H54 (cell line): ENCODE measurements around the gene JAKMIP2.
"Not testable (repeated sequence)": the region's sequence is repeated elsewhere in the genome, so short reads cannot be mapped to it uniquely, and the experiment has no call there.

Experiments used
- DNase-seq: peaks from one replicate; pipeline ENCODE4 v3.0.0; 2011; ENCODE audit warnings: low spot score, mixed read lengths; ENCODE audit not compliant: insufficient read length
- FAIRE-seq: peaks from 3 replicates; lab custom pipeline; 2011; peaks lifted over from hg19 to GRCh38; lab: Jason Lieb, UNC
- POLR2A ChIP-seq: IDR thresholded peaks from 2 replicates; pipeline ENCODE4 v1.6.1; 2011; ENCODE audit warnings: low read depth, mild to moderate bottlenecking, low read length

The JAKMIP2 gene

GRCh38 chr5:147782110-147783028 lies at the start of gene JAKMIP2:
Gene JAKMIP2, minus strand, starts transcription at chr5:147782728. Its CDS starts 110,922 bp downstream, at chr5:147671806.
- peak; percentile 80 for TF ChIP-seq POLR2A
- FAIRE-seq (no peak), DNase-seq (peak; percentile 36)

DNA sequence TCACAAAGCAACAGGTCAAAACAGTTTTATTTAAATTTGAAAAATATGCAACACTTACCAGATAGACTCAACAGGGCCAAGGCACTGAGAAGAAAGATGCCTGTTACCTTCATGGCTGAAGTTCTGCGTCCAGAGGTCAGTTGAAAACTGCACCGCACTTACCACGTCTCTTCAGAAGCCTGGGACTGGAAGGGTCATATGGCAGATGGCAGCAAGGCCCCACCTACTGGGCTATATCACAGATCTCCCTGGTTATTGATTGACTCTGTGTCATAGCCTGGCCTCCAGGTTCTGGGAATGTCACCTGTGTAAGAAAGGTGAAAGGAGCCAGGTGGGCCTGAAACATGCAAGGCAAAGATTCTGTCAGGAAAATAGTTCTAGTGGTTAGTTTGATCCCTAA lies 48.9 kb upstream of the JAKMIP2 start, which contains the start of gene SPINK1:
Gene SPINK1, minus strand, starts transcription at position 207 of the 400 bp plus-strand sequence. Its CDS starts 94 bp downstream, at position 113.
- DNase-seq (no peak), FAIRE-seq (no peak)
- no peak for TF ChIP-seq POLR2A

DNA sequence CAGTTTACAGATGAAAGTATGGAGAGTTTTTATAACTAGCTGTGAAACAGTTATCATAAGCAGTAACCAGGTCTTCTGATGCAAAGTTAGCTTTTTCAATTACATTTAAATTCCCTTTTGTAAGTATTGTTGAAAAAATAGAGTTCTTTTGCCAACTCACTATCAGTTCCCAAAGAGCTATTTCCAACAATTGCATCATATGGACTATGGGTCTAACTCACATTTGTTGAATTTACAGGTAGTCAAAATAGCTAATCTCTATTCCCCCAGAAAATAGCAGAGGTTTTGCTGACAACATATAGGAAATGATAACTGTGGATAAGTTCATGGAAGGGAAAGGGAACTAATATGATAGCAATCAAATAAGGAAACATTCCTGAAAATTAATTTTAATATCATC lies 47.5 kb upstream of the JAKMIP2 start:
- DNase-seq (no peak), FAIRE-seq (no peak)
- no peak for TF ChIP-seq POLR2A

DNA sequence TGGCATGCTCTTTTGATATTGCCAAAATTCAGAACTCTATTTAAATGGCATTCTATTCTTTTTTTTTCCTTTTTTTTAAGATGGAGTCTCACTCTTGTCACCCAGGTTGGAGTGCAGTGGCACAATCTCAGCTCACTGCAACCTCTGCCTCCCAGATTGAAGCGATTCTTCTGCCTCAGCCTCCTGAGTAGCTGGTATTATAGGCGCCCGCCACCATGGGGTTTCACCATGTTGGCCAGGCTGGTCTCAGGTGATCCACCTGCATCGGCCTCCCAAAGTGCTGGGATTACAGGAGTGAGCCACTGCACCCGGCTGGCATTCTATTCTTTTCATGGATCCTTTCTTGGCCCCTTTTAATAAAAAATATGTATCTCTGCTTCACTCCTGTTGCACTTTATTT lies 44.5 kb upstream of the JAKMIP2 start:
- not testable (repeated sequence) for FAIRE-seq, DNase-seq

GRCh38 chr5:147826361-147826760 lies 43.8 kb upstream of the JAKMIP2 start:
- no peak for DNase-seq
- TF ChIP-seq POLR2A: no peak
- no peak for FAIRE-seq

DNA sequence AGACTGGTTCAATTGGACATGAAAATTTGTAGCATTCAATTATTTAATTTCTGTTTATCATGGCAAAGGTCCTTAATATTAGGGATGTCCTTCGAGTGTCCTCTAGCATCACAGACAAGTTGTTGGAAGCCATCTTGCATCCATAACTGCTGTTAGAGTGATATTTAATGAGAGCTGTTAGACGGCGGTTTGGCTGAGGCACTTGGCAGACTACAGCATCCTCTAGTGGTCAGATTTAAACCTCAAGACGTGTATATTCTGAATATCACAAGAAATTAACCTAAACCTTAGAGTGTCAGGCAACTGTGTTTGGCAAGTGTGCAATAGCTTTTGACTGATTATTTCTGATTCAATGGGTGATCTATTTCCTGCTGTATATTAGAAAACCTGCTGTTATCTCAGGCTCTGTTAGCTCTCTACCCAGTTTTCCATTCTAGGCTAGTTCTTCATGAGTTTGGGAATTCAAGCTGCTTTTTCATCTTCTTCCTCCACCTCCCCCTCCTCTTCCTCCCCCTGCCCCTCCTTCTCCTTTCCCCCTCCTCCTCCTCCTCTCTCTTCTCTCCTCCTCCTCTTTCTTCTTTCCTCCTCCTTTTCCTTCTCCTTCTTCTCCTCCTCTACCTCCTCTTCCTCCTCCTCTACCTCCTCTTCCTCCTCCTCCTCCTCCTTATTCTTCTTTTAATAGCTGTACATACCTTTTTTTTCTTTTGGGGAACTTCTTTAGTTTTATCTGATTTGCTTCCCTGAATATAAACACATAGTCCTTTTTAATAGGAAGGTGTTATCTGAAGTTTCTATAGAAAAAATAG lies 40.4 kb upstream of the JAKMIP2 start:
- DNase-seq (peak; percentile 7), FAIRE-seq (peak; percentile 72)
- no peak for TF ChIP-seq POLR2A

DNA sequence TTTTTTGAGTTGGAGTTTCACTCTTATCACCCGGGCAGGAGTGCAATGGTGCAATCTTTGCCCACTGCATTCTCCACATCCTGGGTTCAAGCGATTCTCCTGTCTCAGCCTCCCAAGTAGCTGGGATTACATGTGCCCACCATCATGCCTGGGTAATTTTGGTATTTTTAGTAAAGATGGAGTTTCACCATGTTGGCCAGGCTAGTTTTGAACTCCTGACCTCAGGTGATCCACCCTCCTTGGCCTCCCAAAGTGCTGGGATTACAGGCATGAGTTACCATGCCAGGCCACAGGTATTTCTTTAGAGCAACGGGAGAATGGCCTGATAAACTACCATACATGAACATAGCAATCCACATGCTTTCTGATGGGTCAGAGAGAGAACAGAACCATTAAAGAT lies 39.7 kb upstream of the JAKMIP2 start:
- DNase-seq, FAIRE-seq: not testable (repeated sequence)

GRCh38 chr5:147821766-147822165 lies 39.2 kb upstream of the JAKMIP2 start:
- TF ChIP-seq POLR2A: no peak
- no peak for DNase-seq
- FAIRE-seq: no peak

GRCh38 chr5:147819261-147819770 lies 36.8 kb upstream of the JAKMIP2 start:
- FAIRE-seq (no peak), DNase-seq (no peak)
- no peak for TF ChIP-seq POLR2A

DNA sequence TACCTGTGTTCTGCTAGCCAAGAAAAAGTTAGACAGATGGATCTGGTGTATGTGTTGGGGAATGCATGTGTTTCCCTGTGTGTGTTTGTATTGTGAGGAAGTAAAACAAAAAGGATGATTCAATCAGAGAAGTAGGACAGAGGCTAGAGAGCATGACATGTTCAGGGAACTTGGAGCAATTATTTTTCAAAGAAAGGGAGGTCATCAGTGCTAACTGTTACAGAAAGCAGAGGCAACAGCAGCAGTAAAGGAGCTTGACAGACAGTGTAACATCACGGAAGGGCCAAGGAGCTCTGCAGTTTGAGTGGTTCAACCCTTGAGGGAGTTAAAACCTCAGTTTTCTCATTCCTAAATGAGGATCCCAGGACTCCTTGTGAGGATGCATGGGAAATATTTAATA lies 35.8 kb upstream of the JAKMIP2 start:
- no peak for TF ChIP-seq POLR2A
- no peak for FAIRE-seq
- DNase-seq: no peak

DNA sequence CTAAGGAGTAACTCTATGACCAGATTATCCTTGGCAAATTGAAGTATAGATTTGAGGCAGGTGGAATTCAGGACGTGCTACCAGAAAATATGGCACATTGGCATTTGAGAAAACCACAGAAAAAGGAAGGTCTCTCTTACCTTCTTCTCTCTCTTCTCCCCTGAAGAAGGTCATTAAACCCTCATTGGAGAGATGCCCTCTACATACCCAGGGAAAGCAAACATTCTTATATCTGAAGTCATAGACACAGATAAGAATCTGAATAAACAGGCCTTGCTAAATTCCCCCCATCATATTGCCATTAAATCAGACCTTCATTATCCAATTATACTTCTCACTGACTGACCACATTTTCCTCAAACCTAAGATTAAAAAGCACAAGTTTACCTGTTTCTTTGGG lies 31.2 kb upstream of the JAKMIP2 start:
- no peak for TF ChIP-seq POLR2A
- FAIRE-seq: no peak
- no peak for DNase-seq

DNA sequence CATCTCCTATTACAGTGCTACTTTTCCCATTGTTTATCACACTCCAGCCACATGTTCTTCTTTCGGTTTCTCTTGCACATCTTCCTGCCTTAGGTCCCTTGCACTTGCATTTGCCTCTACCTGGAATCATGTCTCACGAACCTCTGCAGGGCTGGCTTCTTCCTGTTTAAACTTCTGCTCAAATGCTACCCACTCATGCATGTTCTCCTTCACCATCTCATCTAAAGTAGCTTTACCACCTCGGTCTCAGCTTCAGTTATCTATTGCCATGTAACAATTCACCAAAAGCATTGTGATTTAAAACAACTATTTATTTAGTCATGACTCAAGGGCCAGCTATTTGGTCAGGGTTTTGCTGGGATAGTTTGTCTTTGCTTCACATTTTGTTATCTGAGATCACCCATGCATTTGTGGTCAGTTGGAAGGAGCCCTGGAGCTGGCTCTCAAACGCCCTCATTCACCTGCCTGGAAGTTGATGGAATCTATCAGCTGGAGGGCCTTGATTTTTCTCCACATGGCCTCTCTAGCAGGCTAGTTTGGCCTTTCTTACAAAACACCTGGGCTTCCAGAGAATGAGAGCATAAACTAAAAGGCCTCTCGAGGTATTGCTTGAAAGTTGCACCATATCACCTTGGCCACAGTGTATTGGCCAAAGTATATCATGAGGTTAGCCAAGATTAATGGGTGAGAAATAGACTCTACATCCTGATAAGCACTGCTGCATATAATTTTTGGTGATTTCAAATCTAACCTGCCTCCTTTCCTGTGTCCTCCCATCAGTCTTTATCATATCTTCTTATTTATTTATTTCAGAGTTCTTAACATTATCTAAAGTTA lies 27.5 kb upstream of the JAKMIP2 start:
- no peak for TF ChIP-seq POLR2A
- FAIRE-seq (no peak), DNase-seq (no peak)

DNA sequence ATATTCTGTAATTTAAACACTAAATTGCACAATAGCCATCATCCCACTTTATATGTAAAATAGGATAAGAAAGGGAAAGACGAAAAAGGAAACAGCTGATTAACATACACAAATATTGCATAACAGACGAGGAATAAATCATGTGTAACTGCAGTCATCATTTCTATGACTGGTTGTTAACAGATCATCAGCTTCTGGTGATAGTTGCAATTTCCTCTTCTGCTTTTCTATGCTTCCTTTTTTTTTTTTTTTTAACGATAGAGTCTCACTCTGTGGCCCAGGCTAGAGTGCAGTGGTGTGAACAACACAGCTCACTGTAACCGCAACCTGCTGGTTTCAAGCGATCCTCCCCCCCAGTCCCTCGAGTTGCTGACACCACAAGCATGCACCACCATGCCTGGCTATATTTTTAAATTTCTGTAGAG lies 22.5 kb upstream of the JAKMIP2 start:
- no peak for FAIRE-seq
- DNase-seq: no peak
- TF ChIP-seq POLR2A: no peak

GRCh38 chr5:147804334-147804733 lies 21.8 kb upstream of the JAKMIP2 start:
- FAIRE-seq: no peak
- no peak for TF ChIP-seq POLR2A

More at GRCh38 chr5:147804334-147804733, 21.8 kb upstream of the JAKMIP2 start:
- DNase-seq: no peak
